GM18508 (cell line): ENCODE measurements around the gene ELP4.

ENCODE experiments used
- ATAC-seq: cut with Tn5 transposase; IDR thresholded peaks from one replicate; pipeline ENCODE4 v1.9.1; 2021; ENCODE audit warnings: moderate number of reproducible peaks; ENCODE audit not compliant: insufficient read depth, unreplicated experiment

The ELP4 gene

GRCh38 chr11:31797190-31798056 lies 287.9 kb downstream of the ELP4 start:
- ATAC-seq = no peak

- no peak for ATAC-seq
These were observed 288.5 kb downstream of the ELP4 start for GRCh38 chr11:31798057-31798553.

- no peak for ATAC-seq
These were observed 289.2 kb downstream of the ELP4 start for GRCh38 chr11:31798554-31799434.

GRCh38 chr11:31799435-31800397 lies 290.1 kb downstream of the ELP4 start:
- no peak for ATAC-seq

- ATAC-seq = no peak
These were observed 291.1 kb downstream of the ELP4 start for GRCh38 chr11:31800398-31801265.

GRCh38 chr11:31801298-31801702 lies 291.7 kb downstream of the ELP4 start:
- ATAC-seq = no peak

GRCh38 chr11:31802000-31802551 lies 292.5 kb downstream of the ELP4 start:
- no peak for ATAC-seq

GRCh38 chr11:31802609-31802989 lies 293.0 kb downstream of the ELP4 start:
- no peak for ATAC-seq

GRCh38 chr11:31802990-31803812 lies 293.6 kb downstream of the ELP4 start:
- no peak for ATAC-seq

- ATAC-seq = no peak
These were observed 294.3 kb downstream of the ELP4 start for GRCh38 chr11:31803813-31804311.

GRCh38 chr11:31804312-31805036 lies 294.9 kb downstream of the ELP4 start:
- no peak for ATAC-seq

- ATAC-seq = no peak
These were observed 295.6 kb downstream of the ELP4 start for GRCh38 chr11:31805037-31805628.

- ATAC-seq = no peak
These were observed 296.1 kb downstream of the ELP4 start for GRCh38 chr11:31805629-31806185.

- no peak for ATAC-seq
These were observed 296.8 kb downstream of the ELP4 start for GRCh38 chr11:31806186-31806927.

- ATAC-seq = no peak
These were observed 297.6 kb downstream of the ELP4 start for GRCh38 chr11:31806928-31807798.
